Measurements from ENCODE around the gene SRGAP2B. TPM values are rescaled to one million over a fixed set of nuclear protein-coding genes. Genes with fewer than 3 reads are reported as not detected.
"Not testable (repeated sequence)": the region's sequence is repeated elsewhere in the genome, so short reads cannot be mapped to it uniquely, and the experiment has no call there.

SRGAP2B gene
- total RNA-seq, 2 experiments from 2014 or later: 14.4 to 15.7 TPM

- DNase-seq; H3K4me1 Mint-ChIP-seq (ENCODE audit: low read depth); H3K27me3 Mint-ChIP-seq; ATAC-seq; H3K4me3 Mint-ChIP-seq; POLR2A ChIA-PET; H3K27ac Mint-ChIP-seq; H3K36me3 Mint-ChIP-seq (ENCODE audit: low read depth); intact Hi-C loops (cut with micrococcal nuclease); CTCF ChIA-PET; H3K9me3 Mint-ChIP-seq: not testable (repeated sequence)
Measured at GRCh38 chr1:144946525-144947480, 148.3 kb downstream of the SRGAP2B start.

GRCh38 chr1:144941710-144942109, 153.4 kb downstream of the SRGAP2B start:
- peak; percentile 91 for ATAC-seq
- intact Hi-C loops (cut with micrococcal nuclease); DNase-seq; H3K27me3 Mint-ChIP-seq; H3K9me3 Mint-ChIP-seq; H3K36me3 Mint-ChIP-seq (ENCODE audit: low read depth); H3K4me3 Mint-ChIP-seq; H3K4me1 Mint-ChIP-seq (ENCODE audit: low read depth); POLR2A ChIA-PET; CTCF ChIA-PET; H3K27ac Mint-ChIP-seq: not testable (repeated sequence)

GRCh38 chr1:144940054-144940453, 155.1 kb downstream of the SRGAP2B start:
- H3K36me3 Mint-ChIP-seq (ENCODE audit: low read depth); H3K27me3 Mint-ChIP-seq; DNase-seq; H3K9me3 Mint-ChIP-seq; intact Hi-C loops (cut with micrococcal nuclease); H3K4me3 Mint-ChIP-seq; H3K4me1 Mint-ChIP-seq (ENCODE audit: low read depth); CTCF ChIA-PET; POLR2A ChIA-PET: not testable (repeated sequence)
- H3K27ac Mint-ChIP-seq: peak overlapping the region; percentile 38
- ATAC-seq: peak; percentile 72

GRCh38 chr1:144938627-144939026, 156.5 kb downstream of the SRGAP2B start:
- H3K4me3 Mint-ChIP-seq; intact Hi-C loops (cut with micrococcal nuclease); H3K36me3 Mint-ChIP-seq (ENCODE audit: low read depth); H3K9me3 Mint-ChIP-seq; POLR2A ChIA-PET; ATAC-seq; DNase-seq; H3K27me3 Mint-ChIP-seq; H3K4me1 Mint-ChIP-seq (ENCODE audit: low read depth); H3K27ac Mint-ChIP-seq; CTCF ChIA-PET: not testable (repeated sequence)

GRCh38 chr1:144936186-144936732, 158.9 kb downstream of the SRGAP2B start:
- DNase-seq; intact Hi-C loops (cut with micrococcal nuclease); H3K36me3 Mint-ChIP-seq (ENCODE audit: low read depth); POLR2A ChIA-PET; CTCF ChIA-PET; H3K27ac Mint-ChIP-seq; ATAC-seq; H3K27me3 Mint-ChIP-seq; H3K4me3 Mint-ChIP-seq; H3K4me1 Mint-ChIP-seq (ENCODE audit: low read depth); H3K9me3 Mint-ChIP-seq: not testable (repeated sequence)

- POLR2A ChIA-PET; H3K9me3 Mint-ChIP-seq; CTCF ChIA-PET; ATAC-seq; H3K27ac Mint-ChIP-seq; H3K4me1 Mint-ChIP-seq (ENCODE audit: low read depth); H3K4me3 Mint-ChIP-seq; intact Hi-C loops (cut with micrococcal nuclease); DNase-seq; H3K36me3 Mint-ChIP-seq (ENCODE audit: low read depth); H3K27me3 Mint-ChIP-seq: not testable (repeated sequence)
Measured at GRCh38 chr1:144935310-144935709, 159.8 kb downstream of the SRGAP2B start.

GRCh38 chr1:144933014-144933413, 162.1 kb downstream of the SRGAP2B start:
- H3K27me3 Mint-ChIP-seq, H3K4me3 Mint-ChIP-seq, CTCF ChIA-PET: not testable (repeated sequence)

GRCh38 chr1:144932153-144932552, 163.0 kb downstream of the SRGAP2B start:
- CTCF ChIA-PET; POLR2A ChIA-PET; H3K27ac Mint-ChIP-seq; intact Hi-C loops (cut with micrococcal nuclease); H3K4me3 Mint-ChIP-seq; DNase-seq; H3K27me3 Mint-ChIP-seq; ATAC-seq; H3K4me1 Mint-ChIP-seq (ENCODE audit: low read depth); H3K9me3 Mint-ChIP-seq; H3K36me3 Mint-ChIP-seq (ENCODE audit: low read depth): not testable (repeated sequence)

More at GRCh38 chr1:144933014-144933413, 162.1 kb downstream of the SRGAP2B start:
- H3K9me3 Mint-ChIP-seq; POLR2A ChIA-PET; H3K36me3 Mint-ChIP-seq (ENCODE audit: low read depth); intact Hi-C loops (cut with micrococcal nuclease); DNase-seq; H3K4me1 Mint-ChIP-seq (ENCODE audit: low read depth); H3K27ac Mint-ChIP-seq; ATAC-seq: not testable (repeated sequence)

GRCh38 chr1:144931553-144931952, 163.6 kb downstream of the SRGAP2B start:
- H3K9me3 Mint-ChIP-seq; POLR2A ChIA-PET; DNase-seq; CTCF ChIA-PET; ATAC-seq; H3K36me3 Mint-ChIP-seq (ENCODE audit: low read depth); intact Hi-C loops (cut with micrococcal nuclease); H3K27me3 Mint-ChIP-seq; H3K27ac Mint-ChIP-seq; H3K4me3 Mint-ChIP-seq; H3K4me1 Mint-ChIP-seq (ENCODE audit: low read depth): not testable (repeated sequence)

GRCh38 chr1:144930085-144930777, 164.9 kb downstream of the SRGAP2B start:
- intact Hi-C loops (cut with micrococcal nuclease); H3K36me3 Mint-ChIP-seq (ENCODE audit: low read depth); CTCF ChIA-PET; H3K4me1 Mint-ChIP-seq (ENCODE audit: low read depth); H3K9me3 Mint-ChIP-seq; POLR2A ChIA-PET; H3K27me3 Mint-ChIP-seq; DNase-seq; H3K4me3 Mint-ChIP-seq; H3K27ac Mint-ChIP-seq: not testable (repeated sequence)
- peak; percentile 55 for ATAC-seq

- CTCF ChIA-PET; DNase-seq; ATAC-seq; H3K4me1 Mint-ChIP-seq (ENCODE audit: low read depth); intact Hi-C loops (cut with micrococcal nuclease); POLR2A ChIA-PET; H3K9me3 Mint-ChIP-seq; H3K4me3 Mint-ChIP-seq; H3K27ac Mint-ChIP-seq; H3K36me3 Mint-ChIP-seq (ENCODE audit: low read depth); H3K27me3 Mint-ChIP-seq: not testable (repeated sequence)
Measured at GRCh38 chr1:144927292-144927691, 167.8 kb downstream of the SRGAP2B start.

GRCh38 chr1:144923640-144924039, 171.5 kb downstream of the SRGAP2B start:
- CTCF ChIA-PET; H3K27ac Mint-ChIP-seq; intact Hi-C loops (cut with micrococcal nuclease); ATAC-seq; H3K9me3 Mint-ChIP-seq; H3K36me3 Mint-ChIP-seq (ENCODE audit: low read depth); H3K27me3 Mint-ChIP-seq; H3K4me1 Mint-ChIP-seq (ENCODE audit: low read depth); POLR2A ChIA-PET; H3K4me3 Mint-ChIP-seq; DNase-seq: not testable (repeated sequence)
